PC-3 (cell line): ENCODE data around the gene RBMS3. TPM values are rescaled to one million over a fixed set of nuclear protein-coding genes. Genes with fewer than 3 reads are reported as not detected.

ENCODE experiments used
- ATAC-seq: fragments of 200-7000 bp; cut with Tn5 transposase; 2 replicates; pipeline ENCODE4 v1.9.1; 2020; ENCODE audit warnings: mild to moderate bottlenecking, moderate library complexity
- BruUV-seq: library from RNA; stranded (reverse); fragments of 400-500 nt; replicated peaks from 2 replicates; lab custom pipeline; 2021; lab: Mats Ljungman, UMichigan
- CTCF ChIA-PET: fragments of 300-600 bp; sonication (Branson Sonifier 250); formaldehyde crosslinking; loops from one replicate; lab custom pipeline; 2022; ENCODE audit warnings: antibody characterized with exemption; lab: Charles Lee
- POLR2A ChIA-PET: fragments of 300-600 bp; sonication (Branson Sonifier 250); formaldehyde crosslinking; loops from one replicate; lab custom pipeline; 2022; ENCODE audit warnings: antibody characterized with exemption; ENCODE audit not compliant: unreplicated experiment; lab: Charles Lee
- DNase-seq: peaks from one replicate; pipeline ENCODE4 v3.0.0-alpha.2; 2015
- H2AFZ ChIP-seq: fragments of 300-600 bp; sonication (generic); 2 replicates; pipeline ENCODE4 v1.6.0; 2016; ENCODE audit warnings: antibody characterized with exemption, low read length
- H3F3A ChIP-seq: fragments of 300-600 bp; sonication (generic); one replicate; pipeline ENCODE4 v1.6.0; 2017; ENCODE audit warnings: antibody characterized with exemption, low read length, control low read depth, mild to moderate bottlenecking; ENCODE audit not compliant: unreplicated experiment
- H3K27ac ChIP-seq: fragments of 300-600 bp; sonication (generic); 2 replicates; pipeline ENCODE4 v1.5.1; 2016; ENCODE audit warnings: mild to moderate bottlenecking, low read length
- H3K27me3 ChIP-seq: fragments of 300-600 bp; sonication (generic); 2 replicates; pipeline ENCODE4 v1.6.1; 2016; ENCODE audit warnings: low read length, mixed read lengths
- H3K36me3 ChIP-seq: fragments of 300-600 bp; sonication (generic); 2 replicates; pipeline ENCODE4 v1.6.1; 2016; ENCODE audit warnings: low read depth, mixed run types, low read length, mixed read lengths
- H3K4me1 ChIP-seq: fragments of 300-600 bp; sonication (generic); 2 replicates; pipeline ENCODE4 v1.5.1; 2016; ENCODE audit warnings: low read length; ENCODE audit not compliant: insufficient read depth
- H3K4me2 ChIP-seq: fragments of 300-600 bp; sonication (generic); 2 replicates; pipeline ENCODE4 v1.6.0; 2016; ENCODE audit warnings: low read length
- H3K4me3 ChIP-seq: fragments of 300-600 bp; sonication (generic); 2 replicates; pipeline ENCODE4 v1.5.1; 2016; ENCODE audit warnings: mild to moderate bottlenecking, low read length, mixed read lengths
- H3K79me2 ChIP-seq: fragments of 300-600 bp; sonication (generic); 2 replicates; pipeline ENCODE4 v1.6.1; 2017; ENCODE audit warnings: low read length, mixed read lengths
- H3K9ac ChIP-seq: fragments of 300-600 bp; sonication (generic); 2 replicates; pipeline ENCODE4 v1.6.0; 2016; ENCODE audit warnings: mild to moderate bottlenecking, low read length
- H3K9me2 ChIP-seq: fragments of 300-600 bp; sonication (generic); replicated peaks from 2 replicates; pipeline ENCODE4 v1.6.1; 2016; ENCODE audit warnings: mixed run types, low read length, mixed read lengths
- H3K9me3 ChIP-seq: fragments of 300-600 bp; sonication (generic); 2 replicates; pipeline ENCODE4 v1.6.1; 2016; ENCODE audit warnings: low read length, mixed read lengths
- H4K20me1 ChIP-seq: fragments of 300-600 bp; sonication (generic); 2 replicates; pipeline ENCODE4 v1.6.1; 2016; ENCODE audit warnings: low read length, mixed read lengths
- CTCF ChIP-seq: fragments of 300-600 bp; sonication (generic); conservative IDR thresholded peaks from 2 replicates; pipeline ENCODE4 v1.5.1; 2017; ENCODE audit warnings: antibody characterized with exemption, low read depth, mild to moderate bottlenecking, low read length
- EZH2 ChIP-seq: fragments of 300-600 bp; sonication (generic); IDR thresholded peaks from one replicate; pipeline ENCODE4 v1.6.1; 2017; ENCODE audit warnings: antibody characterized with exemption, mild to moderate bottlenecking, low read length; ENCODE audit not compliant: unreplicated experiment
- EZH2phosphoT487 ChIP-seq: fragments of 300-600 bp; sonication (generic); IDR thresholded peaks from 2 replicates; pipeline ENCODE4 v1.6.1; 2018; ENCODE audit warnings: mild to moderate bottlenecking, antibody characterized with exemption, low read length, borderline replicate concordance
- intact Hi-C: fragments of 100-400 bp; cut with micrococcal nuclease; formaldehyde crosslinking; loops from 2 replicates; pipeline ENCODE4 v1.9.0; 2023
- total RNA-seq: library from RNA; depleted of rRNA; stranded (reverse); fragments of >200 nt; gene quantifications from 2 replicates; pipeline ENCODE4 v1.2.3, GENCODE V29; 2014

RBMS3 gene
- total RNA-seq, 1 experiment from 2014 or later = 5.4 TPM

GRCh38 chr3:29747991-29748390 lies 467.1 kb downstream of the RBMS3 start:
- Histone ChIP-seq H3K9me3 (no peaks in the 10 kb centered on the region), H3K4me3 (no peak overlapping the region)

DNA sequence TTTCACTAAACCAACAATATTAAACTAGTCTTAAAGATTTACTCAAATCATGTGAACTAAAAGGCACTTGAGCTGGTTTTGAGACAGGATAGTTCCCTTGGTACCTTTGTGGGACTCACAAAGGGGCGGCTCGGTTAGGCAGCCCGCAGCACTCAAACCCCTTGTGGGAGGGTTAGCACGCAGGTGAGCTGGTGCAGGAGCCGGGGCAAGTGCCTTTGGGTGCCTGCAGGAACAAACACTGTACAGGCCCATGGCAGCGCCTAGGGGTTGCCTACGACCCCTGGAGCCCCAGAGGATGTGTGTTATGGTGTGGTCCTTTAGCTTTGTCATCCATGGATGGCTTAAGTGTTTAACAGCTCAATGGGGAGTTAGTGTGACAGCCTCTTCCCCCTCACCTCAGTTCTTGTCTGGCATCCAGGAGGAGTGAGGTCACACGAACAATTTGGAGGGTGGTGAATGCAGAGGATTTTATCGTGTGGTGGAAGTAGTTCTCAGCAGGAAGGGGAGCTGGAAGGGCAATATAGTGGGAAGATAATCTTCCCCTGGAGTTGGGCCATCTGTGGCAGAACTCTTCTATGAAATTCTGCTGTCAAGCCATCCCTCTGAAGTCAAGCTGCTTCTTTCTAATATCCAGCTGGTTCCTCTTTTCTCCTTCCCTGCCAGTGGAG lies 470.9 kb downstream of the RBMS3 start:
- intact Hi-C loops = no loop called here
- H3K79me2 ChIP-seq = no peaks in the 10 kb centered on the region
- no peaks in the 10 kb centered on the region for H3K27me3 ChIP-seq
- no peaks in the 10 kb centered on the region for H3K36me3 ChIP-seq
- no peak overlapping the region for H3K4me2 ChIP-seq
- no peaks in the 10 kb centered on the region for H3K9me2 ChIP-seq
- BruUV-seq = no TSS peak
- H3K9me3 ChIP-seq = no peaks in the 10 kb centered on the region
- no peaks in the 10 kb centered on the region for H3F3A ChIP-seq
- no peak overlapping the region for H3K9ac ChIP-seq
- H2AFZ ChIP-seq = no peak overlapping the region
- DNase-seq (no peak), ATAC-seq (no peak)
- ChIA-PET POLR2A (no interaction called here), CTCF (interaction anchor here (0.7 kb wide), 1 partner anchor 994 kb away, joined by 3 read pairs; no protein-coding TSS in a partner anchor)
- H3K27ac ChIP-seq = no peak overlapping the region
- TF ChIP-seq CTCF = no peak
- no peak for TF ChIP-seq EZH2phosphoT487
- no peak for TF ChIP-seq EZH2
- H4K20me1 ChIP-seq = no peaks in the 10 kb centered on the region
- no peaks in the 10 kb centered on the region for H3K4me1 ChIP-seq
- no peak overlapping the region for H3K4me3 ChIP-seq

More at GRCh38 chr3:29747991-29748390, 467.1 kb downstream of the RBMS3 start:
- Histone ChIP-seq H3K4me1 (no peaks in the 10 kb centered on the region), H3K79me2 (no peaks in the 10 kb centered on the region), H4K20me1 (no peaks in the 10 kb centered on the region), H3K4me2 (no peak overlapping the region), H3F3A (no peaks in the 10 kb centered on the region), H3K27ac (no peak overlapping the region), H2AFZ (no peak overlapping the region), H3K36me3 (no peaks in the 10 kb centered on the region), H3K27me3 (no peaks in the 10 kb centered on the region), H3K9ac (no peak overlapping the region), H3K9me2 (no peaks in the 10 kb centered on the region)
- intact Hi-C loops = no loop called here
- ATAC-seq (no peak), DNase-seq (no peak)
- ChIA-PET CTCF (no interaction called here), POLR2A (no interaction called here)
- BruUV-seq = no TSS peak
- no peak for TF ChIP-seq CTCF
- no peak for TF ChIP-seq EZH2phosphoT487
- no peak for TF ChIP-seq EZH2

GRCh38 chr3:29754346-29754745 lies 473.5 kb downstream of the RBMS3 start:
- Histone ChIP-seq H3K9me3 (no peaks in the 10 kb centered on the region), H3K27ac (no peak overlapping the region), H3K36me3 (no peaks in the 10 kb centered on the region), H3K9me2 (no peaks in the 10 kb centered on the region), H3K79me2 (no peaks in the 10 kb centered on the region), H2AFZ (no peak overlapping the region), H3K9ac (no peak overlapping the region), H4K20me1 (no peaks in the 10 kb centered on the region), H3K27me3 (no peaks in the 10 kb centered on the region), H3K4me2 (no peak overlapping the region), H3F3A (no peaks in the 10 kb centered on the region), H3K4me1 (peaks cover 26% of the 10 kb centered on the region), H3K4me3 (no peak overlapping the region)
- ChIA-PET CTCF (no interaction called here), POLR2A (interaction anchor here (0.7 kb wide), 1 partner anchor 343 kb away, joined by 3 read pairs; no protein-coding TSS in a partner anchor)
- intact Hi-C loops = no loop called here
- no peak for DNase-seq
- ATAC-seq = no peak
- no TSS peak for BruUV-seq
- TF ChIP-seq EZH2 (no peak), CTCF (no peak), EZH2phosphoT487 (no peak)
